Right lobe of liver (tissue), 4 donors: Measurements from ENCODE around the gene RAB28.

Experiments
- CTCF ChIP-seq, 4 donors: fragments of 200-600 bp in 3 of 4; fragments of 450-650 bp in 1 of 4; IDR thresholded peaks; one replicate each; pipeline versions ENCODE4 v1.5.1 to v1.8.0; 2016 to 2022; ENCODE audit warnings: antibody characterized with exemption in 4 of 4, mild to moderate bottlenecking in 2 of 4
- POLR2A ChIP-seq: fragments of 450-650 bp; IDR thresholded peaks from one replicate; pipeline ENCODE4 v1.6.1; 2017; ENCODE audit warnings: antibody characterized with exemption, mild to moderate bottlenecking
- donor health status: DM: no; HTN: no; CAD: no.
- donor health status: DM: no; HTN: no; CAD: no.
- donor health status: DM: no; HTN: yes; CAD: no.

- TF ChIP-seq POLR2A (no peak), CTCF (IDR thresholded peaks at IDR 0.05) (no peak)
These were observed 139.9 kb downstream of the RAB28 start for GRCh38 chr4:13344216-13344615.
